Breast epithelium (tissue), 3 donors: ENCODE results near the gene RGS21.

Experiments used
- POLR2A ChIP-seq: fragments of 450-650 bp; IDR thresholded peaks from one replicate; pipeline ENCODE4 v1.6.1; 2016; ENCODE audit warnings: antibody characterized with exemption, mild to moderate bottlenecking, moderate library complexity
- POLR2AphosphoS5 ChIP-seq, 3 donors: sonication (generic); formaldehyde crosslinking; IDR thresholded peaks; one replicate each; pipeline ENCODE4 v1.6.1; 2017; ENCODE audit warnings: antibody characterized with exemption in 3 of 3
- TF ChIP-seq, protein P1 (sequence below), 3 donors: fragments of 450-650 bp; IDR thresholded peaks; one replicate each; pipeline ENCODE4 v1.5.1; 2016 to 2017; ENCODE audit warnings: antibody characterized with exemption in 3 of 3, mild to moderate bottlenecking in 3 of 3, moderate library complexity in 3 of 3

DNA sequence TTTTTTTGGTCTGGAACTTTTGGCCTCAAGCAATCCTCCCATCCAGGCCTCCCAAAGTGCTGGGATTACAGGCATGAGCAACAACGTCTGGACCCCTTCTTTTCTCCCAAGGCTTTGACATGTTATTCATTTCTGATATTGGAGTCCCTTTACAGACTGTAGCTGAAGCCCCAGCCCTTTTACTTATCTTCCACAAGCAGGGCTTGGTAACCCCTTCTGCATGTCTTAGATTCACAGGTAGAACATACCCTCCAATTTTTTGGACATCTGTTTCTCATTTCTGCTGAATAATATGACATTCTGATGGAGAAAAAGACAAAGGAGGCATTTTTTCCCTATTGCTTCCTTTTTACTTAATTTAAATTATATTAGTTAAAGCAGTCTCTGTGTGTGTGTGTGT lies 39.2 kb upstream of the RGS21 start:
- TF ChIP-seq POLR2A (no peak), POLR2AphosphoS5 (IDR thresholded peaks at IDR 0.05) (no peak)
- TF ChIP-seq, protein P1, sequence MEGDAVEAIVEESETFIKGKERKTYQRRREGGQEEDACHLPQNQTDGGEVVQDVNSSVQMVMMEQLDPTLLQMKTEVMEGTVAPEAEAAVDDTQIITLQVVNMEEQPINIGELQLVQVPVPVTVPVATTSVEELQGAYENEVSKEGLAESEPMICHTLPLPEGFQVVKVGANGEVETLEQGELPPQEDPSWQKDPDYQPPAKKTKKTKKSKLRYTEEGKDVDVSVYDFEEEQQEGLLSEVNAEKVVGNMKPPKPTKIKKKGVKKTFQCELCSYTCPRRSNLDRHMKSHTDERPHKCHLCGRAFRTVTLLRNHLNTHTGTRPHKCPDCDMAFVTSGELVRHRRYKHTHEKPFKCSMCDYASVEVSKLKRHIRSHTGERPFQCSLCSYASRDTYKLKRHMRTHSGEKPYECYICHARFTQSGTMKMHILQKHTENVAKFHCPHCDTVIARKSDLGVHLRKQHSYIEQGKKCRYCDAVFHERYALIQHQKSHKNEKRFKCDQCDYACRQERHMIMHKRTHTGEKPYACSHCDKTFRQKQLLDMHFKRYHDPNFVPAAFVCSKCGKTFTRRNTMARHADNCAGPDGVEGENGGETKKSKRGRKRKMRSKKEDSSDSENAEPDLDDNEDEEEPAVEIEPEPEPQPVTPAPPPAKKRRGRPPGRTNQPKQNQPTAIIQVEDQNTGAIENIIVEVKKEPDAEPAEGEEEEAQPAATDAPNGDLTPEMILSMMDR (IDR thresholded peaks at IDR 0.05), result no peak
